Daoy (cell line): ENCODE results near the gene SIRT4. TPM values are rescaled to one million over a fixed set of nuclear protein-coding genes. Genes with fewer than 3 reads are reported as not detected.
A peak's percentile ranks its signal among the peaks of the same experiment; 100 is the strongest.
"Not testable (repeated sequence)": the region's sequence is repeated elsewhere in the genome, so short reads cannot be mapped to it uniquely, and the experiment has no call there.

Experiments
- DNase-seq: peaks from one replicate; pipeline ENCODE4 v3.0.0-alpha.2; 2015; ENCODE audit warnings: low read depth
- total RNA-seq: library from RNA; depleted of rRNA; stranded (reverse); fragments of >200 nt; shearing (Covaris generic); gene quantifications from 2 replicates; pipeline ENCODE4 v1.2.3, GENCODE V29; 2014

SIRT4 gene
- total RNA-seq, 1 experiment from 2014 or later: 1.8 TPM

GRCh38 chr12:120335447-120335846, 33.3 kb downstream of the SIRT4 start:
- peak; percentile 35 for DNase-seq

GRCh38 chr12:120336392-120336791, 34.3 kb downstream of the SIRT4 start:
- not testable (repeated sequence) for DNase-seq

DNA sequence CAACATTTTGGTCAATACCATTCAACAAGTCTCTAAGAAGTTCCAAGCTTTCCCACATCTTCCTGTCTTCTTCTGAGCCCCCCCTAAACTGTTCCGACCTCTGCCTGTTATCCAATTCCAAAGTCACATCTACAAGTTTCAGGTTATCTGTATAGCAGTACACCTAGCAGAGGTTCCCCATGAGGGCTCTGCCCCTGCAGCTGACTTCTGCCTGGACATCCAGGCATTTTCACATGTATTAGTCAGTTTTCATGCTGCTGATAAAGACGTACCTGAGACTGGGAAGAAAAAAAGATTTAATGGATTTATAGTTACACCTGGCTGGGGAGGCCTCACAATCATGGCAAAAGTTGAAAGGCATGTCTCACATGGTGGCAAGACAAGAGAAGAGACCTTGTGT, 35.6 kb downstream of the SIRT4 start:
- DNase-seq: no peak

- DNase-seq: no peak
These were observed 37.1 kb downstream of the SIRT4 start for GRCh38 chr12:120339256-120339655.

DNA sequence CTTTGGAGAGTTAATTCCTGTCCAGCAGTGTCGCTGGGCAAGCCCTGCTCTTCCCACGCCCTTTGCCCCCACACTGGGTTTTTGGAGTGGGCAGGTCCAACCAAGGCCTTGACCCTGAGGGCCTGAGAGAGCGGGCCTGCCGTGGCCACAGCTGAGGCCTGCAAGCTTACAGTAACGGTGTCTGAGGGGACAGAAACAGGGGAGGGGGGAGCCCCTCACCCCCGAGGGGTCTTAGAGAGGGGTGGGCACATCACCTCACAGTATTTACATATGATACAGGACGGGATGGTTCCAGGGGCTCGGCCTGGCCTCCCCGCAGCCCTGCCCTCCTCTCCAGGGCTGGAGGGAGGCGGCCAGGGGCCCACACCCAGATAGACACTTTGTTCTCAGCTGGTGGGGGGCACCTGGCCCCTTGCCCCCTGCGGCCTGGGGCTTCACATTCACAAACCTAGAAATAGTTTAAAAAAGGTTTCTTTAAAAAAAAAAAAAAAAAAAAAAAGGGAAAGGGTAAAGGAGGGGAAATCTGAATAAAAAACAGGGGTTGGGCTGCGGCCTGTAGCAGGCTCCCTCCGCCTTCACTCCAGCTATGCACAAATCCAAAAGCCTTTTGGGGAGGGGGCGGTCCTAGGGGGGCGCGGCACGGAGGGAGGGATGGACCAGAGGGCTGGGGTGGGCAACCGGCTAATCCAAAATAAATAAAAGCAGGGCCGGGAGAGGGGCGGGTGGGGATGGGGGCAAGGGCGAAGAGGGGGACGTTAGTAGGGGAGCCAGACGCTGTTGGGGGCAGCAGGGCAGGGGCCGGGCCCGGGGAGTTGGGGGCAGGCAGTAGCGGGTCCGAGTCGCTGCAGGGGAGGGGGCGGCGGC, 40.3 kb downstream of the SIRT4 start:
- DNase-seq: no peak

- no peak for DNase-seq
These were observed 41.0 kb downstream of the SIRT4 start for GRCh38 chr12:120343039-120343537.

DNA sequence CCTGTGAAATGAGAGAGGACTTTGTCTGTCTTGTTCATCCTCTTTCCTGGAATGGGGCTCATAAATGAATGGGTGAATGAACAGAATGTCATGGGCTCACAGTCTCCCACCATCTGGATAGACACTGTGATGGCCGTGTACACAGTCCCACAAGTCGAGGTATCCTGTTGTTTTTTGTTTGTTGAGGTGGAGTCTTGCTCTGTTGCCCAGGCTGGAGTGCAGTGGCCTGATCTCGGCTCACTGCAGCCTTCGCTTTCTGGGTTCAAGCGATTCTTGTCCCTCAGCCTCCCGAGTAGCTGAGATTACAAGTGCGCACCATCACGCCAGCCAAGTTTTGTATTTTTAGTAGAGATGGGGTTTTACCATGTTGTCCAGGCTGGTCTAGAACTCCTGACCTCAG, 41.6 kb downstream of the SIRT4 start:
- DNase-seq: no peak

DNA sequence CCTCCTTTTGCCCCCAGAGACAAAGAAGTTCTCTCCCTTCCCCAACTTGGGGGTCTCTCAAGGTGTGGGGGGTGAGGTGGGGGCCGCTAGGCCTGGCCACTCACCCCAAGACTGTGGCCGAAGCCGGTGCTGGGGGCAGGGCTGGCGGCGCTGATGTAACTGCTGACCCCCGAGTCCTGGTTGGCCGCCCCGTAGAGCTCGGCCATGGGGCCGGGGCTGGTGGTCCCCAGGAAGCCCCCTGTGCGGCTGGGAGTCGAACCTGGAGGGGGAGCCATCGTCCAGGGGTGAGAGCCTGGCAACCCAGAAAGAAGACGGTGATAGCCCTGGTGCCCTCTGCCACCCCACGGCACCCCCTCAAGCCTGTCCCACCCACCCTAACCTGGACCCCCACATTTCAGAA, 43.9 kb downstream of the SIRT4 start:
- no peak for DNase-seq

- no peak for DNase-seq
These were observed 44.6 kb downstream of the SIRT4 start for GRCh38 chr12:120346681-120347080.

DNA sequence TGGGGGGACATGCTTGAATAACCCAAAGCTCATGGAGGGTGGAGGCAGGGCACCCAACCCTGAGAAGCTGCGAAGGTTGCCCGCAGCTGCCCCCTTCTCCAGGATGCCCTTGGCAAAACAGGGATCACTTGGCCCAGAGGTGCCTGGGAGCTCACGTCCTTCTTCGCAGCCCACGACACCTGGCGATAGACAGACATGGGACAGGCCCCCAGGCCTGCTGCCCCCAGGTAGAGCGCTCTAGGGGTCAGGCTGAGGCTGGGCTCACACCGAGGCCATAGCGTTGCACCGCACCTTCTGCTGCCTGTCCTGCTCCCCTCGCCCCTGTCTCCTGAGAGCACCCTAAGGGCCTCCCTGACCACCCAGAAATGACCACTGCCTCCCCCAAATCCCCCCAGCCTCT, 45.6 kb downstream of the SIRT4 start:
- DNase-seq: no peak

GRCh38 chr12:120350576-120351350, 48.6 kb downstream of the SIRT4 start:
- no peak for DNase-seq

DNA sequence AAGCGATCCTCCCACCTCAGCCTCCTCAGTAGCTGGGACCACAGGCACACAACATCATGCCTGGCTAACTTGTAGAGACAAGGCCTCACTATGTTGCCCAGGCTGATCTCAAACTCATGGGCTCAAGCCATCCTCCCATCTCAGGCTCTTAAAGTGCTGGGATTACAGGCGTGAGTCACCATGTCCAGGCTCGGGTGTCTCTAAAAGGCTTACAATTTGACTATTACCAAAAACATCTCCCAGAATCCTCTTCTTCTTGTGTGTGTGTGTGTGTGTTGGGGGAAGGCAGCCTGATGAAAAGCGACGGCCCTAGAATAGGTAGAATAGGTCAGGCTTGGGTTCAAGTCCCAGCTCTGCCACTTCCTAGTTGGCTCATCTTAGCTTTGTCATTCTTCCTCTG, 50.0 kb downstream of the SIRT4 start:
- peak; percentile 72 for DNase-seq

GRCh38 chr12:120353136-120353535, 51.0 kb downstream of the SIRT4 start:
- no peak for DNase-seq

- no peak for DNase-seq
These were observed 51.6 kb downstream of the SIRT4 start for GRCh38 chr12:120353556-120354317.

DNA sequence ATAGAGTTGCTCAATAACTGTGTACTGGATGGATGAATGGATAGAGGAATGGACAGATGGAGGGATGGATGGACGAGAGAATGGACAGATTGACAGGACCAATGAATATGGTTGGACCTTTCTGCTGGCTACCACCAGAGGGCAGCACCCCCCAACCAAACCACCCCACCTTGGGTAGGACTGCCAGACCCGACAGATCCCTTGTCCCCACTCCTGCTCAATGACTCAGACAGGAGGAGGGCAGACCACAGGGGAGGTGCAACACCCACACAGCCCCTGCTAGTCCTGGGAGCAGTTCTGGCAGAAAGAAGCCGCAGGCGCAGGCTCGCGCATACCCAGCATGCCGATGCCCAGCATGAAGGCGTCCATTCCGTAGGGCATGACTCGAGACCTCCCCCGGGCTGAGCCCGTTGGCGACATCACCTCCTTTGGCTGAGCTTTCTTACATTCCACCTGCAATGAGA, 54.5 kb downstream of the SIRT4 start:
- peak; percentile 98 for DNase-seq

GRCh38 chr12:120357104-120357503, 55.0 kb downstream of the SIRT4 start:
- no peak for DNase-seq

- DNase-seq: no peak
These were observed 56.4 kb downstream of the SIRT4 start for GRCh38 chr12:120358412-120359100.

GRCh38 chr12:120359128-120359527, 57.0 kb downstream of the SIRT4 start:
- no peak for DNase-seq

DNA sequence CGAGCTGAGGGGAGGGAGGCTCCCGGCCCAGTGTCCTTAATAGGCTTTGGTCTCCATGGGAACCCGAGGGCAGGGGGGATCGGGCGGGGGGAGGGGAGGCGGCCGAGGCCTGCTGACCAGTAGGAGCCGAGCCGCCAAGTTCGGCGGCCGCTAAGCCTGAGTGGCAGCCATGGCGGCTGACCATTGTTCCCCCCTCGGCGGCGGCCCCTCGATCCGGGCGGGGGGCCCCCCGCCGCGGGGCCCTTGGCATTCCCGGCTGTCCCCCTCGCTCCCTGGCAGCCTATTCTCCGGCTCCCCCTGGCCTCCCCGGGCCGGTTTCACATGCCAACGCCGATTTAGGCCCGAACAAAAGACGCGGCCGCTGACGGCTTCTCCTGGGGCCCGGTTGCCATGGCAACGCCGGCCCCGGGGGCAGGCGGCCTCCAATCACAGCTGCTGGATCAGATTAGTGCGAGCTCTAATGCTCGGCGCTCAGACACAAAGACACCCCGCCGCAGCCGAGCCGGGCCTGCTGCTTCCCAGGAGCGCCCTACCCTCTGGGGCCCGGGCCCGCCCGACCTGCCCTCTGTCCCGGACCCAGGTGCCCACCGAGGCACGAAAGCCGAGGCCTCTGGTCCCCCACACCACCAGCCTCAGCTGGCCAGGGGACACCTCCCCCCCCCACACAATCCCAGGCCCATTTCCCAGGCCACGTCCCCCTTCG, 59.5 kb downstream of the SIRT4 start:
- peak; percentile 87 for DNase-seq
